Body of pancreas (tissue), 4 donors: ENCODE data around the gene PTPRJ. TPM values are rescaled to one million over a fixed set of nuclear protein-coding genes. Genes with fewer than 3 reads are reported as not detected.
A peak's percentile ranks its signal among the peaks of the same experiment; 100 is the strongest.

ENCODE experiments used
- ATAC-seq: fragments of 150-250 bp; one replicate; pipeline ENCODE4 v1.9.1; 2016
- DNase-seq, 4 donors: peaks; one replicate each; pipeline ENCODE4 v3.0.0-alpha.2; 2019
- H3K27ac ChIP-seq, 4 donors: fragments of 200-600 bp; sonication (generic); 1 replicate in 3 of 4; 2 replicates in 1 of 4; pipeline versions ENCODE4 v1.5.1 to v1.6.1; 2016 to 2019; ENCODE audit warnings: mild to moderate bottlenecking in 1 of 4, mixed read lengths in 1 of 4, moderate library complexity in 1 of 4
- H3K27me3 ChIP-seq, 2 donors: fragments of 200-600 bp; sonication (generic); one replicate each; pipeline ENCODE4 v1.6.0; 2016; ENCODE audit warnings: mild to moderate bottlenecking in 1 of 2
- H3K36me3 ChIP-seq, 2 donors: fragments of 200-600 bp; sonication (generic); replicated peaks in 1 of 2; 2 replicates each; pipeline ENCODE4 v1.5.1; 2016; ENCODE audit warnings: low read depth in 2 of 2; ENCODE audit not compliant: insufficient read depth in 1 of 2
- H3K4me1 ChIP-seq: fragments of 200-600 bp; sonication (generic); one replicate; pipeline ENCODE4 v1.6.0; 2016
- H3K4me3 ChIP-seq, 2 donors: fragments of 200-600 bp; sonication (generic); 1 replicate in 1 of 2; 2 replicates in 1 of 2; pipeline ENCODE4 v1.5.1; 2016 to 2019
- H3K9me3 ChIP-seq, 3 donors: fragments of 200-600 bp; sonication (generic); 1 replicate in 2 of 3; 2 replicates in 1 of 3; pipeline ENCODE4 v1.5.1; 2016
- CTCF ChIP-seq, 7 experiments: fragments of 450-650 bp in 4 of 7; fragments of 200-600 bp in 3 of 7; sonication (generic) in 3 of 7; IDR thresholded peaks; one replicate each; pipeline ENCODE4 v1.5.1; 2016 to 2019; ENCODE audit warnings: antibody characterized with exemption in 7 of 7
- POLR2A ChIP-seq, 3 donors: fragments of 450-650 bp; IDR thresholded peaks; one replicate each; pipeline ENCODE4 v1.6.1; 2016; ENCODE audit warnings: antibody characterized with exemption in 3 of 3, mild to moderate bottlenecking in 2 of 3
- WGBS, 2 donors: methylation state at CpG; one replicate each; pipeline ENCODE4 v1.1.5; 2017; 5-methylcytosine and 5-hydroxymethylcytosine counted together
- intact Hi-C: fragments of 100-400 bp; cut with DNase I; formaldehyde crosslinking; loops from one replicate; pipeline ENCODE4 v1.15.1; 2023
- total RNA-seq, 2 donors: library from RNA; depleted of rRNA; stranded (reverse); fragments of >200 nt; gene quantifications; one replicate each; pipeline ENCODE4 v1.1.0, GENCODE V29; 2016

The PTPRJ gene
- total RNA-seq, 2 donors from 2014 or later: 10.9 to 17.1 TPM

GRCh38 chr11:48101958-48102357 is 121.6 kb downstream of the PTPRJ start:
- TF ChIP-seq CTCF (IDR thresholded peaks at IDR 0.05): no peak
- no peak for TF ChIP-seq POLR2A (IDR thresholded peaks at IDR 0.05)
- no peaks in the 10 kb centered on the region for H3K9me3 ChIP-seq
- H3K36me3 ChIP-seq: no peaks in the 10 kb centered on the region
- 26 to 31% methylated on average over 6 of the region's 6 CpGs for WGBS, 2 donors
- no peak for ATAC-seq
- H3K4me3 ChIP-seq: no peak overlapping the region
- H3K27ac ChIP-seq: peak overlapping the region in 3 of 4 donors; percentile 71 to 80 (median 74)
- H3K4me1 ChIP-seq: peaks cover 46% of the 10 kb centered on the region
- intact Hi-C loops: no loop called here
- no peaks in the 10 kb centered on the region for H3K27me3 ChIP-seq
- peak in 3 of 4 donors; percentile 11 to 52 (median 43) for DNase-seq

GRCh38 chr11:48103621-48104567 is 123.5 kb downstream of the PTPRJ start:
- Histone ChIP-seq H3K9me3 (no peaks in the 10 kb centered on the region), H3K27ac (peak overlapping the region; percentile 5 to 80 (median 72)), H3K27me3 (no peaks in the 10 kb centered on the region), H3K4me1 (peaks cover 46% of the 10 kb centered on the region), H3K4me3 (no peak overlapping the region), H3K36me3 (no peaks in the 10 kb centered on the region)
- peak; percentile 79 for ATAC-seq
- 65 to 76% methylated on average over 11 to 12 of the region's 12 CpGs for WGBS, 2 donors
- no peak for DNase-seq
- intact Hi-C loops: no loop called here
- peak in 1 of 3 donors; percentile 10 for TF ChIP-seq POLR2A (IDR thresholded peaks at IDR 0.05)
- no peak for TF ChIP-seq CTCF (IDR thresholded peaks at IDR 0.05)

GRCh38 chr11:48104568-48104924 is 124.2 kb downstream of the PTPRJ start:
- no peak for TF ChIP-seq CTCF (IDR thresholded peaks at IDR 0.05)
- TF ChIP-seq POLR2A (IDR thresholded peaks at IDR 0.05): no peak
- no peaks in the 10 kb centered on the region for H3K27me3 ChIP-seq
- 56 to 86% methylated on average over 3 of the region's 3 CpGs for WGBS, 2 donors
- H3K4me3 ChIP-seq: no peak overlapping the region
- intact Hi-C loops: no loop called here
- ATAC-seq (no peak), DNase-seq (no peak)
- no peaks in the 10 kb centered on the region for H3K36me3 ChIP-seq
- H3K4me1 ChIP-seq: peaks cover 49% of the 10 kb centered on the region
- H3K27ac ChIP-seq: peak overlapping the region; percentile 42 to 80 (median 72)
- H3K9me3 ChIP-seq: no peaks in the 10 kb centered on the region

- no peak for ATAC-seq
- no peak for DNase-seq
- intact Hi-C loops: loop anchor here (5.0 kb wide), 1 partner anchor 168 kb away; no protein-coding TSS in a partner anchor
- Histone ChIP-seq H3K27me3 (no peaks in the 10 kb centered on the region), H3K27ac (peak overlapping the region in 3 of 4 donors; percentile 71 to 80 (median 74)), H3K4me1 (peaks cover 57% of the 10 kb centered on the region), H3K36me3 (no peaks in the 10 kb centered on the region), H3K4me3 (no peak overlapping the region), H3K9me3 (no peaks in the 10 kb centered on the region)
- 91 to 94% methylated on average over 10 of the region's 10 CpGs for WGBS, 2 donors
- TF ChIP-seq POLR2A (IDR thresholded peaks at IDR 0.05) (no peak), CTCF (IDR thresholded peaks at IDR 0.05) (no peak)
Measured at GRCh38 chr11:48105096-48105990, 125.0 kb downstream of the PTPRJ start.
